H9 (cell line): ENCODE data around the gene COL18A1. TPM values are rescaled to one million over a fixed set of nuclear protein-coding genes. Genes with fewer than 3 reads are reported as not detected.

Source experiments
- DNase-seq: peaks from one replicate; pipeline ENCODE4 v3.0.0-alpha.2; 2017
- H2AFZ ChIP-seq: one replicate; pipeline ENCODE4 v1.6.1; 2013; ENCODE audit warnings: mild to moderate bottlenecking, low read length, control low read depth, moderate library complexity
- H2AK5ac ChIP-seq: 2 replicates; pipeline ENCODE4 v1.6.1; 2013; ENCODE audit warnings: low read length, control low read depth, mixed read lengths; ENCODE audit not compliant: insufficient read length
- H2BK120ac ChIP-seq: one replicate; pipeline ENCODE4 v1.6.1; 2013; ENCODE audit warnings: low read depth, mild to moderate bottlenecking, low read length, control low read depth, inconsistent platforms; ENCODE audit not compliant: poor library complexity, severe bottlenecking
- H2BK12ac ChIP-seq: 2 replicates; pipeline ENCODE4 v1.6.1; 2013; ENCODE audit warnings: low read length, control low read depth, mixed read lengths, low read depth; ENCODE audit not compliant: insufficient read length
- H2BK15ac ChIP-seq: 2 replicates; pipeline ENCODE4 v1.6.1; 2013; ENCODE audit warnings: low read depth, low read length, control low read depth
- H2BK20ac ChIP-seq: one replicate; pipeline ENCODE4 v1.6.1; 2013; ENCODE audit warnings: low read depth, mild to moderate bottlenecking, low read length, control low read depth, inconsistent platforms; ENCODE audit not compliant: poor library complexity, severe bottlenecking
- H2BK5ac ChIP-seq: 2 replicates; pipeline ENCODE4 v1.6.1; 2013; ENCODE audit warnings: low read length, control low read depth, mixed read lengths; ENCODE audit not compliant: insufficient read length
- H3K14ac ChIP-seq: 2 replicates; pipeline ENCODE4 v1.6.1; 2013; ENCODE audit warnings: low read length, control low read depth; ENCODE audit not compliant: insufficient read depth
- H3K18ac ChIP-seq: 2 replicates; pipeline ENCODE4 v1.6.1; 2013; ENCODE audit warnings: low read depth, mild to moderate bottlenecking, mixed read lengths, low read length, control low read depth; ENCODE audit not compliant: insufficient read length
- H3K23ac ChIP-seq: 2 replicates; pipeline ENCODE4 v1.6.1; 2013; ENCODE audit warnings: low read length, control low read depth, mixed read lengths, low read depth; ENCODE audit not compliant: insufficient read length
- H3K23me2 ChIP-seq: 2 replicates; pipeline ENCODE4 v1.6.1; 2013; ENCODE audit warnings: low read depth, mild to moderate bottlenecking, mixed read lengths, low read length, control low read depth; ENCODE audit not compliant: insufficient read length, poor library complexity, severe bottlenecking
- H3K27ac ChIP-seq: 2 replicates; pipeline ENCODE4 v1.5.1; 2013; ENCODE audit warnings: low read length, control low read depth, mixed read lengths, low read depth; ENCODE audit not compliant: insufficient read length
- H3K27me3 ChIP-seq: 2 replicates; pipeline ENCODE4 v1.6.1; 2013; ENCODE audit warnings: low read length, control low read depth, inconsistent platforms; ENCODE audit not compliant: insufficient read depth
- H3K4ac ChIP-seq: 2 replicates; pipeline ENCODE4 v1.6.1; 2013; ENCODE audit warnings: low read depth, mild to moderate bottlenecking, control low read depth, inconsistent platforms, low read length, moderate library complexity
- H3K4me1 ChIP-seq: 2 replicates; pipeline ENCODE4 v1.6.1; 2013; ENCODE audit warnings: low read length, control low read depth, inconsistent platforms; ENCODE audit not compliant: insufficient read depth
- H3K4me2 ChIP-seq: 2 replicates; pipeline ENCODE4 v1.6.1; 2013; ENCODE audit warnings: low read length, control low read depth, mixed read lengths; ENCODE audit not compliant: insufficient read length, insufficient read depth
- H3K56ac ChIP-seq: 2 replicates; pipeline ENCODE4 v1.6.1; 2013; ENCODE audit warnings: low read depth, mild to moderate bottlenecking, mixed read lengths, low read length, control low read depth; ENCODE audit not compliant: insufficient read length
- H3K79me1 ChIP-seq: 2 replicates; pipeline ENCODE4 v1.6.1; 2013; ENCODE audit warnings: low read depth, mild to moderate bottlenecking, moderate library complexity, low read length, control low read depth, inconsistent platforms; ENCODE audit not compliant: insufficient read depth, poor library complexity, severe bottlenecking
- H3K79me2 ChIP-seq: 2 replicates; pipeline ENCODE4 v1.6.1; 2013; ENCODE audit warnings: low read length, control low read depth, inconsistent platforms; ENCODE audit not compliant: insufficient read depth
- H3K9ac ChIP-seq: 2 replicates; pipeline ENCODE4 v1.6.1; 2013; ENCODE audit warnings: low read length, control low read depth, mixed read lengths; ENCODE audit not compliant: insufficient read length; ENCODE audit errors: extremely low read depth
- H3K9me3 ChIP-seq: one replicate; pipeline ENCODE4 v1.6.1; 2013; ENCODE audit warnings: low read depth, low read length, inconsistent platforms; ENCODE audit not compliant: control insufficient read depth
- H3T11ph ChIP-seq: one replicate; pipeline ENCODE4 v1.6.1; 2013; ENCODE audit warnings: mild to moderate bottlenecking, low read length, control low read depth, inconsistent platforms
- H4K20me1 ChIP-seq: one replicate; pipeline ENCODE4 v1.6.1; 2013; ENCODE audit not compliant: control insufficient read depth, insufficient read length, insufficient read depth
- H4K5ac ChIP-seq: 2 replicates; pipeline ENCODE4 v1.6.1; 2013; ENCODE audit warnings: low read depth, mild to moderate bottlenecking, mixed read lengths, low read length, control low read depth; ENCODE audit not compliant: insufficient read length
- H4K8ac ChIP-seq: replicated peaks from 2 replicates; pipeline ENCODE4 v1.6.1; 2013; ENCODE audit warnings: low read length, control low read depth, mixed read lengths, low read depth; ENCODE audit not compliant: insufficient read length
- H4K91ac ChIP-seq: 2 replicates; pipeline ENCODE4 v1.6.1; 2013; ENCODE audit warnings: low read depth, mild to moderate bottlenecking, moderate library complexity, mixed read lengths, low read length, control low read depth; ENCODE audit not compliant: insufficient read length
- H3K27ac Mint-ChIP-seq, 3 experiments: 2 replicates in 2 of 3; 3 replicates in 1 of 3; pipeline ENCODE4 v1.8.0; 2020 to 2021; ENCODE audit warnings: mixed read lengths in 3 of 3, mild to moderate bottlenecking in 1 of 3, moderate library complexity in 1 of 3
- H3K27me3 Mint-ChIP-seq: 2 replicates; pipeline ENCODE4 v1.8.0; 2021; ENCODE audit warnings: low read depth, mild to moderate bottlenecking, moderate library complexity, mixed read lengths
- H3K36me3 Mint-ChIP-seq, 3 experiments: 2 replicates in 2 of 3; 3 replicates in 1 of 3; pipeline ENCODE4 v1.8.0; 2020 to 2021; ENCODE audit warnings: low read depth in 3 of 3, mixed read lengths in 3 of 3; ENCODE audit not compliant: insufficient read depth in 1 of 3
- H3K4me1 Mint-ChIP-seq, 2 experiments: 2 replicates each; pipeline ENCODE4 v1.8.0; 2020; ENCODE audit warnings: mixed read lengths in 2 of 2
- H3K4me3 Mint-ChIP-seq, 2 experiments: 2 replicates in 1 of 2; 3 replicates in 1 of 2; pipeline ENCODE4 v1.8.0; 2020 to 2021; ENCODE audit warnings: mild to moderate bottlenecking in 2 of 2, mixed read lengths in 2 of 2, moderate library complexity in 1 of 2
- H3K9me3 Mint-ChIP-seq, 2 experiments: 2 replicates in 1 of 2; 3 replicates in 1 of 2; pipeline ENCODE4 v1.8.0; 2020; ENCODE audit warnings: mild to moderate bottlenecking in 2 of 2, mixed read lengths in 2 of 2, moderate library complexity in 1 of 2
- WGBS: extraction: QIAGEN DNeasy Blood & Tissue Kit; methylation state at CpG from one replicate; pipeline ENCODE4 v1.1.7; 2013; ENCODE audit warnings: missing lambda C conversion rate, low lambda C conversion rate, mixed read lengths; ENCODE audit not compliant: insufficient read length; ENCODE audit errors: extremely low coverage; 5-methylcytosine and 5-hydroxymethylcytosine counted together
- total RNA-seq: library from RNA; stranded (reverse); gene quantifications from 2 replicates; pipeline ENCODE4 v1.2.1, GENCODE V29; 2021
- TF ChIP-seq, protein P1 (sequence below): fragments of 200-600 bp; sonication (generic); conservative IDR thresholded peaks from 3 replicates; pipeline ENCODE4 v1.8.0; 2021; ENCODE audit warnings: antibody characterized with exemption, mild to moderate bottlenecking

COL18A1 gene
- total RNA-seq, 1 experiment from 2014 or later = 232 TPM

DNA sequence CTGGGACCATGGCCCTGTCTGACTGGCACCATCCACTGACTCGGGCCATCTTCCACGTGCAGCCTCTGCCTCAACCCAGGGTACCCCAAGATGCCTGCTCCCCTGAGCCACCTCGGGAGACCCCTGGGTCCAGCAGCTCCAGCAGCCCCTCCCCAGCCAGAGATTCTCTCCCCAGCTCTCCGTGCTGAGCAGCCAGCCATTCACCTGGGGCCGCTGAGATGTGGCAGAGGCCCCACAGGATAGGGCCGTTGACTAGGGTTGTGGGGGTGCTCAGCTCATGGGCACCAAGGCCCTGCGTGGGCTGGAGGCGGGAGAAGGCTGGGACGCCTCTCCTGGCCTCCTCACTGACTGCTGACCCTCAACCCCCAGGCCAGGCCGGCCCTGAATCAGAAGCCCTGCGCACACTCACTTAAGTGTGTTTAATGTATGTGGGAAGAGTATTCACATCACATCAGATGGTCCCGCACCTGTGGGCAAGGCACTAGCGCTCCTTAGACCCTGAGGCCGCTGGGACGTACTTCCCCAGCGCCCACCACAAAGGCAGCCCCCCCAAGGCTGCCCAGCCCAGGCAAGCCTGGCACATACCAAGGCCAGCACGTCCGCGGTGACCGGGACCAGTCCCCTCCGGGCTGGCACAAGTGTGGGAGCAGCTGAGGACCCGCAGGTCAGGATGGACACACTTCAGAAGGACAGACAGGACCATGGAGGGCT is 109.5 kb downstream of the COL18A1 start:
- no peaks in the 10 kb centered on the region for H3K4me1 Mint-ChIP-seq
- Histone ChIP-seq H4K8ac (no peak overlapping the region), H3K79me1 (no peaks in the 10 kb centered on the region), H3K27ac (no peak overlapping the region), H2AK5ac (no peak overlapping the region), H3K56ac (no peak overlapping the region), H3K4me1 (no peaks in the 10 kb centered on the region), H2BK15ac (no peak overlapping the region), H3K23me2 (no peaks in the 10 kb centered on the region), H2BK120ac (no peak overlapping the region), H3K9ac (no peak overlapping the region), H2AFZ (no peak overlapping the region), H3K23ac (no peak overlapping the region), H3T11ph (no peak overlapping the region), H4K5ac (no peak overlapping the region), H2BK12ac (no peak overlapping the region), H2BK20ac (no peak overlapping the region), H3K79me2 (no peaks in the 10 kb centered on the region), H2BK5ac (no peak overlapping the region), H4K91ac (no peak overlapping the region), H3K14ac (no peak overlapping the region), H4K20me1 (no peaks in the 10 kb centered on the region), H3K9me3 (peaks cover under 1% of the 10 kb centered on the region), H3K18ac (no peak overlapping the region), H3K4me2 (no peak overlapping the region), H3K27me3 (no peaks in the 10 kb centered on the region), H3K4ac (no peak overlapping the region)
- no CpG with 5 or more reads among the region's 22 CpGs for WGBS
- peaks cover 5% of the 10 kb centered on the region for H3K27me3 Mint-ChIP-seq
- peaks cover 18 to 48% (median 47%) of the 10 kb centered on the region in 3 experiments for H3K36me3 Mint-ChIP-seq
- H3K4me3 Mint-ChIP-seq = no peak overlapping the region
- no peak for DNase-seq
- peaks cover 18% of the 10 kb centered on the region in 2 experiments for H3K9me3 Mint-ChIP-seq
- TF ChIP-seq, protein P1, sequence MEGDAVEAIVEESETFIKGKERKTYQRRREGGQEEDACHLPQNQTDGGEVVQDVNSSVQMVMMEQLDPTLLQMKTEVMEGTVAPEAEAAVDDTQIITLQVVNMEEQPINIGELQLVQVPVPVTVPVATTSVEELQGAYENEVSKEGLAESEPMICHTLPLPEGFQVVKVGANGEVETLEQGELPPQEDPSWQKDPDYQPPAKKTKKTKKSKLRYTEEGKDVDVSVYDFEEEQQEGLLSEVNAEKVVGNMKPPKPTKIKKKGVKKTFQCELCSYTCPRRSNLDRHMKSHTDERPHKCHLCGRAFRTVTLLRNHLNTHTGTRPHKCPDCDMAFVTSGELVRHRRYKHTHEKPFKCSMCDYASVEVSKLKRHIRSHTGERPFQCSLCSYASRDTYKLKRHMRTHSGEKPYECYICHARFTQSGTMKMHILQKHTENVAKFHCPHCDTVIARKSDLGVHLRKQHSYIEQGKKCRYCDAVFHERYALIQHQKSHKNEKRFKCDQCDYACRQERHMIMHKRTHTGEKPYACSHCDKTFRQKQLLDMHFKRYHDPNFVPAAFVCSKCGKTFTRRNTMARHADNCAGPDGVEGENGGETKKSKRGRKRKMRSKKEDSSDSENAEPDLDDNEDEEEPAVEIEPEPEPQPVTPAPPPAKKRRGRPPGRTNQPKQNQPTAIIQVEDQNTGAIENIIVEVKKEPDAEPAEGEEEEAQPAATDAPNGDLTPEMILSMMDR = no peak
- no peak overlapping the region; a peak in 1 of 7 replicates for H3K27ac Mint-ChIP-seq
